ENCODE data around the gene DLGAP3. TPM values are rescaled to one million over a fixed set of nuclear protein-coding genes. Genes with fewer than 3 reads are reported as not detected.

Gene DLGAP3
- total RNA-seq, 1 experiment from 2014 or later = 7.3 TPM

DNA sequence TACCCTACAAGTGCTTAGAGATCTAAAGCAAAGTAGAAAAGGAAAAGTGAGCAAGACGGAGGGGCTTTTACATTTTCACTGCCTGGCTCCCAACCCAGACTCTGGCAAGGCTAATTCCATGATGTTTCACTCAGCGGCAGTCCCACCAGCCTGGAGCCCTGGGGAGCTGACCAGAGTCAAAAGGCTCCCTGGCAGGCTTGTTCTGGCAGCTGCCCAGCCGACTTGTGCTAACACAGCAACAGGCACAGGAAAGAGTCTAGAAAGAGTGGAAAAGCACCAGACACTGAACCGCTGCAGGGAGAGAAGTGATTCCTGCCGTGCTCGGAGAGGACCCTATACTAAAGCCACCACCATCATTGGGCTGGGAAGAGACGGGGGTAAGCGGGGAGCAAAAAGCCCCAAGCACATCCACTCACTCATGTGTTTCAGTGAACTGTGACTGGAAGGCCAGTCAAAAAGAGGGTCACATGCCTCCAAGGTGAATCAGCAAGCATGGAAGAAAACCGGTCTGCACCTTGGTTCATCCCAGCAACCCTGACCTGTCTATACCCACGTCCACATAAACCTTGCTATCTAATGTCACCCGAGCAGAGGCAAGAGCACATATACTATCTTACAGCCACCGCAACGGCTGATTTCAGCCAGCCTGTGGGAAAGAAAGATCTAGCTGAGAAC, 77.9 kb downstream of the DLGAP3 start:
- WGBS (ENCODE audit: extremely low coverage, insufficient read length, low lambda C conversion rate) = no CpG with 5 or more reads among the region's 13 CpGs
- TF ChIP-seq, protein P1, sequence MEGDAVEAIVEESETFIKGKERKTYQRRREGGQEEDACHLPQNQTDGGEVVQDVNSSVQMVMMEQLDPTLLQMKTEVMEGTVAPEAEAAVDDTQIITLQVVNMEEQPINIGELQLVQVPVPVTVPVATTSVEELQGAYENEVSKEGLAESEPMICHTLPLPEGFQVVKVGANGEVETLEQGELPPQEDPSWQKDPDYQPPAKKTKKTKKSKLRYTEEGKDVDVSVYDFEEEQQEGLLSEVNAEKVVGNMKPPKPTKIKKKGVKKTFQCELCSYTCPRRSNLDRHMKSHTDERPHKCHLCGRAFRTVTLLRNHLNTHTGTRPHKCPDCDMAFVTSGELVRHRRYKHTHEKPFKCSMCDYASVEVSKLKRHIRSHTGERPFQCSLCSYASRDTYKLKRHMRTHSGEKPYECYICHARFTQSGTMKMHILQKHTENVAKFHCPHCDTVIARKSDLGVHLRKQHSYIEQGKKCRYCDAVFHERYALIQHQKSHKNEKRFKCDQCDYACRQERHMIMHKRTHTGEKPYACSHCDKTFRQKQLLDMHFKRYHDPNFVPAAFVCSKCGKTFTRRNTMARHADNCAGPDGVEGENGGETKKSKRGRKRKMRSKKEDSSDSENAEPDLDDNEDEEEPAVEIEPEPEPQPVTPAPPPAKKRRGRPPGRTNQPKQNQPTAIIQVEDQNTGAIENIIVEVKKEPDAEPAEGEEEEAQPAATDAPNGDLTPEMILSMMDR (conservative IDR thresholded peaks at IDR 0.05) = no peak
- H3T11ph ChIP-seq (ENCODE audit: low read length) = no peak overlapping the region
- no peak overlapping the region for H2BK15ac ChIP-seq (ENCODE audit: low read depth, low read length)
- H2AFZ ChIP-seq (ENCODE audit: low read length) = no peak overlapping the region
- H3K79me2 ChIP-seq (ENCODE audit: insufficient read depth, low read length) = 0 out of 2 replicates have a peak, but pooled peaks cover 2% of the 10 kb centered on the region
- Mint-ChIP-seq H3K36me3 (ENCODE audit: insufficient read depth in 1 of 3, low read depth in 3 of 3) (peaks cover 12 to 35% (median 23%) of the 10 kb centered on the region in 3 experiments; a peak in 6 of 7 replicates), H3K4me1 (peaks cover 27 to 34% of the 10 kb centered on the region in 2 experiments), H3K27ac (no peak overlapping the region; a peak in 2 of 7 replicates), H3K27me3 (ENCODE audit: low read depth) (no peaks in the 10 kb centered on the region), H3K4me3 (no peak overlapping the region), H3K9me3 (no peaks in the 10 kb centered on the region)
- H2BK12ac ChIP-seq (ENCODE audit: insufficient read length, low read depth, low read length) = no peak overlapping the region
- no peak overlapping the region for H3K4me2 ChIP-seq (ENCODE audit: insufficient read depth, insufficient read length, low read length)
- no peak overlapping the region for H3K14ac ChIP-seq (ENCODE audit: insufficient read depth, low read length)
- no peak overlapping the region for H2BK20ac ChIP-seq (ENCODE audit: low read depth, low read length, poor library complexity, severe bottlenecking)
- no peak overlapping the region for H3K27ac ChIP-seq (ENCODE audit: insufficient read length, low read depth, low read length)
- no peak overlapping the region for H2BK120ac ChIP-seq (ENCODE audit: low read depth, low read length, poor library complexity, severe bottlenecking)
- no peaks in the 10 kb centered on the region for H3K9me3 ChIP-seq (ENCODE audit: control insufficient read depth, low read depth, low read length)
- no peak overlapping the region for H3K23ac ChIP-seq (ENCODE audit: insufficient read length, low read depth, low read length)
- no peaks in the 10 kb centered on the region for H3K79me1 ChIP-seq (ENCODE audit: insufficient read depth, low read depth, low read length, poor library complexity, severe bottlenecking)
- DNase-seq = no peak
- no peak overlapping the region for H4K8ac ChIP-seq (replicated peaks; ENCODE audit: insufficient read length, low read depth, low read length)
- no peak overlapping the region for H3K18ac ChIP-seq (ENCODE audit: insufficient read length, low read depth, low read length)
- peaks cover 5% of the 10 kb centered on the region; the same call in 1 of the 2 replicates for H3K4me1 ChIP-seq (ENCODE audit: insufficient read depth, low read length)
- no peak overlapping the region for H4K91ac ChIP-seq (ENCODE audit: insufficient read length, low read depth, low read length)
- H2BK5ac ChIP-seq (ENCODE audit: insufficient read length, low read length) = no peak overlapping the region
- no peak overlapping the region for H4K5ac ChIP-seq (ENCODE audit: insufficient read length, low read depth, low read length)
- H4K20me1 ChIP-seq (ENCODE audit: control insufficient read depth, insufficient read depth, insufficient read length) = no peaks in the 10 kb centered on the region
- H3K9ac ChIP-seq (ENCODE audit: extremely low read depth, insufficient read length, low read length) = no peak overlapping the region
- no peak overlapping the region for H3K56ac ChIP-seq (ENCODE audit: insufficient read length, low read depth, low read length)
- no peaks in the 10 kb centered on the region for H3K23me2 ChIP-seq (ENCODE audit: insufficient read length, low read depth, low read length, poor library complexity, severe bottlenecking)
- no peaks in the 10 kb centered on the region for H3K27me3 ChIP-seq (ENCODE audit: insufficient read depth, low read length)
- H2AK5ac ChIP-seq (ENCODE audit: insufficient read length, low read length) = no peak overlapping the region
- H3K4ac ChIP-seq (ENCODE audit: low read depth, low read length) = no peak overlapping the region
